Endothelial cell of umbilical vein (primary cell): ENCODE data around the gene ARPC5L. TPM values are rescaled to one million over a fixed set of nuclear protein-coding genes. Genes with fewer than 3 reads are reported as not detected.

Experiments
- BruUV-seq: library from RNA; stranded (reverse); fragments of 400-500 nt; replicated peaks from 2 replicates; lab custom pipeline; 2021; lab: Mats Ljungman, UMichigan
- CTCF ChIA-PET: fragments of 300-600, 350-600 bp; sonication (Branson Sonifier 250); formaldehyde crosslinking; loops from one replicate; lab custom pipeline; 2021; ENCODE audit warnings: antibody characterized with exemption, inconsistent platforms; lab: Charles Lee
- POLR2A ChIA-PET: fragments of 300-600, 350-600 bp; sonication (Branson Sonifier 250); formaldehyde crosslinking; loops from one replicate; lab custom pipeline; 2021; ENCODE audit warnings: antibody characterized with exemption, inconsistent platforms; lab: Charles Lee
- DNase-seq: peaks from one replicate; pipeline ENCODE4 v3.0.0-alpha.2; 2011; ENCODE audit warnings: low read depth, low spot score
- FAIRE-seq: peaks from 2 replicates; lab custom pipeline; 2011; peaks lifted over from hg19 to GRCh38; lab: Jason Lieb, UNC
- H2AFZ ChIP-seq: 2 replicates; pipeline ENCODE4 v1.6.0; 2012; ENCODE audit warnings: low read depth, low read length, control low read depth, inconsistent platforms
- H3K27ac ChIP-seq: 2 replicates; pipeline ENCODE4 v1.5.1; 2011; ENCODE audit warnings: low read depth, mild to moderate bottlenecking, control low read depth, low read length, moderate library complexity; ENCODE audit not compliant: insufficient read depth
- H3K27me3 ChIP-seq, 2 experiments: 2 replicates each; pipeline versions ENCODE4 v1.6.0 to v1.6.1; 2011; ENCODE audit warnings: low read length in 2 of 2, mixed read lengths in 1 of 2; ENCODE audit not compliant: control insufficient read depth in 2 of 2, insufficient read depth in 2 of 2
- H3K36me3 ChIP-seq, 2 experiments: 2 replicates in 1 of 2; 3 replicates in 1 of 2; pipeline ENCODE4 v1.5.1; 2011; ENCODE audit warnings: low read length in 2 of 2, mild to moderate bottlenecking in 1 of 2, moderate library complexity in 1 of 2; ENCODE audit not compliant: control insufficient read depth in 2 of 2, insufficient read depth in 2 of 2; ENCODE audit errors: extremely low read depth in 1 of 2
- H3K4me1 ChIP-seq: 3 replicates; pipeline ENCODE4 v1.5.1; 2011; ENCODE audit warnings: mild to moderate bottlenecking, low read length; ENCODE audit not compliant: control insufficient read depth, insufficient read depth; ENCODE audit errors: extremely low read depth
- H3K4me2 ChIP-seq: 2 replicates; pipeline ENCODE4 v1.6.1; 2011; ENCODE audit warnings: low read length, control low read depth, mixed read lengths; ENCODE audit not compliant: insufficient read depth
- H3K4me3 ChIP-seq, 3 experiments: fragments of 200-600 bp in 1 of 3; sonication (generic), shearing (Covaris generic) in 1 of 3; replicated peaks in 1 of 3; 2 replicates each; pipeline ENCODE4 v1.5.1; 2011 to 2016; ENCODE audit warnings: control low read depth in 3 of 3, low read length in 3 of 3, mild to moderate bottlenecking in 2 of 3, inconsistent platforms in 1 of 3, low read depth in 1 of 3, moderate library complexity in 1 of 3; ENCODE audit not compliant: insufficient read depth in 1 of 3
- H3K79me2 ChIP-seq: 2 replicates; pipeline ENCODE4 v1.6.0; 2012; ENCODE audit warnings: low read length, inconsistent platforms; ENCODE audit not compliant: control insufficient read depth, insufficient read depth
- H3K9ac ChIP-seq: replicated peaks from 2 replicates; pipeline ENCODE3; 2011; ENCODE audit warnings: low read length, control low read depth; ENCODE audit not compliant: insufficient read depth; ENCODE audit errors: extremely low read depth
- H3K9me1 ChIP-seq: replicated peaks from 3 replicates; pipeline ENCODE4 v1.6.0; 2011; ENCODE audit warnings: mild to moderate bottlenecking, low read length; ENCODE audit not compliant: control insufficient read depth, insufficient read depth; ENCODE audit errors: extremely low read depth
- H3K9me3 ChIP-seq: replicated peaks from 2 replicates; pipeline ENCODE4 v1.5.1; 2012; ENCODE audit warnings: low read length, inconsistent platforms; ENCODE audit not compliant: control insufficient read depth, insufficient read depth
- H4K20me1 ChIP-seq: replicated peaks from 2 replicates; pipeline ENCODE3; 2011; ENCODE audit warnings: mild to moderate bottlenecking, low read length; ENCODE audit not compliant: control insufficient read depth, insufficient read depth; ENCODE audit errors: extremely low read depth
- CTCF ChIP-seq, 2 donors: IDR thresholded peaks; 1 replicate in 1 of 2; 2 replicates in 1 of 2; pipeline ENCODE4 v1.5.1; 2011; ENCODE audit warnings: low read length in 2 of 2, mild to moderate bottlenecking in 2 of 2, moderate library complexity in 2 of 2, control low read depth in 1 of 2, inconsistent platforms in 1 of 2, low read depth in 1 of 2; ENCODE audit not compliant: insufficient read depth in 1 of 2; ENCODE audit errors: extremely low read depth in 1 of 2
- FOS ChIP-seq: IDR thresholded peaks from 2 replicates; pipeline ENCODE4 v1.6.1; 2011; ENCODE audit warnings: mild to moderate bottlenecking, low read length, moderate library complexity, borderline replicate concordance; ENCODE audit not compliant: insufficient read depth
- GATA2 ChIP-seq: IDR thresholded peaks from 2 replicates; pipeline ENCODE4 v1.7.0; 2011; ENCODE audit warnings: low read depth, mild to moderate bottlenecking, moderate library complexity, mixed read lengths, low read length; ENCODE audit not compliant: insufficient read length, insufficient read depth
- JUN ChIP-seq: IDR thresholded peaks from 2 replicates; pipeline ENCODE4 v1.6.1; 2011; ENCODE audit warnings: borderline replicate concordance, low read depth; ENCODE audit not compliant: insufficient read length, insufficient read depth
- MYC ChIP-seq: IDR thresholded peaks from one replicate; pipeline ENCODE4 v1.6.1; 2011; ENCODE audit warnings: mild to moderate bottlenecking, low read depth, low read length
- POLR2A ChIP-seq: IDR thresholded peaks from 2 replicates; pipeline ENCODE4 v1.6.1; 2012; ENCODE audit warnings: low read depth, mild to moderate bottlenecking, control low read depth, low read length
- POLR2AphosphoS5 ChIP-seq: IDR thresholded peaks from 2 replicates; pipeline ENCODE4 v1.6.1; 2012; ENCODE audit warnings: low read depth, mild to moderate bottlenecking, control low read depth, low read length, moderate library complexity; ENCODE audit not compliant: insufficient read depth
- dilution Hi-C: fragments of 300-500 bp; cut with MboI; formaldehyde crosslinking; loops from one replicate; pipeline ENCODE4 v1.15.0; 2019; ENCODE audit warnings: low sequenced_read_pairs; ENCODE audit not compliant: extremely low pct_ligation_motif_present
- intact Hi-C: fragments of 100-400 bp; cut with micrococcal nuclease; formaldehyde crosslinking; loops from one replicate; pipeline ENCODE4 v1.10.0; 2022
- polyA plus RNA-seq, 4 experiments: library from polyadenylated mRNA; depleted of rRNA in 3 of 4; stranded (reverse) in 3 of 4; unstranded in 1 of 4; fragments of >200 nt; gene quantifications; 2 replicates each; pipeline versions ENCODE4 v1.2.1 to v1.2.3, GENCODE V29; 2011 to 2012; ENCODE audit warnings: missing spikeins in 1 of 4
- total RNA-seq: library from RNA; stranded (reverse); gene quantifications from 2 replicates; pipeline ENCODE4 v1.2.3, GENCODE V29; 2021

The ARPC5L gene
- total and polyA plus RNA-seq, 2 donors (not counting 3 experiments of a cell fraction or from before 2014, with no cell fraction given), result 60.7 to 68.1 TPM

DNA sequence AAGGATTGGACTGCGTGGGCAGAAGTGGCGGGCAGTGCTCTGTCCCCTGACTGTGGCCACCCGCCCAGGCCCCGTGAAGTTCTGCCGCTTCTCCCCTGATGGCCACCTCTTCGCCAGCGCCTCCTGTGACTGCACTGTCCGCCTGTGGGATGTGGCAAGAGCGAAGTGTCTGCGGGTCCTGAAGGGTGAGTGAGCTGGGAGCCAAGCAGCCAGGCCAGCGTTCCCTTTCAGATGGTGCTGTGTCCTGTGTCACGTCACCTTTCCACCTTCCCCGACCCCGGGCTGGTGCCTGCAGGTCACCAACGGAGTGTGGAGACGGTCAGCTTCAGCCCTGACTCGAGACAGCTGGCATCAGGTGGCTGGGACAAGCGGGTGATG, 6.4 kb upstream of the ARPC5L start:
- intact Hi-C loops, result no loop called here

More for the DNA sequence above, 6.4 kb upstream of the ARPC5L start:
- no peak overlapping the region for H3K9ac ChIP-seq
- peaks cover 17% of the 10 kb centered on the region for H3K4me1 ChIP-seq
- no peak overlapping the region for H2AFZ ChIP-seq
- H3K4me2 ChIP-seq, result no peak overlapping the region
- BruUV-seq, result no TSS peak
- dilution Hi-C loops, result no loop called here
- DNase-seq (no peak), FAIRE-seq (no peak)
- no peak for TF ChIP-seq FOS
- TF ChIP-seq JUN, result no peak
- TF ChIP-seq CTCF (IDR thresholded peaks at IDR 0.05; ENCODE audit: extremely low read depth in 1 of 2, insufficient read depth in 1 of 2, low read depth in 1 of 2, low read length in 2 of 2), result no peak
- TF ChIP-seq MYC, result no peak
- TF ChIP-seq POLR2AphosphoS5, result no peak
- TF ChIP-seq GATA2, result no peak
- TF ChIP-seq POLR2A, result no peak
- peaks cover 6% of the 10 kb centered on the region for H4K20me1 ChIP-seq
- ChIA-PET POLR2A (interaction anchor here (1.6 kb wide), 1 partner anchor 81 kb away, joined by 6 read pairs; no protein-coding TSS in a partner anchor), CTCF (interaction anchor here (0.6 to 15.1 kb wide), 9 partner anchors 11 to 383 kb away, joined by 3 to 967 read pairs (median 5); partner anchors contain the start of genes NR6A1 and OLFML2A)
- no peaks in the 10 kb centered on the region for H3K27me3 ChIP-seq
- H3K36me3 ChIP-seq, result peaks cover 17 to 39% of the 10 kb centered on the region in 2 experiments
- peaks cover 22% of the 10 kb centered on the region for H3K79me2 ChIP-seq
- no peaks in the 10 kb centered on the region for H3K9me1 ChIP-seq
- H3K27ac ChIP-seq, result no peak overlapping the region
- H3K9me3 ChIP-seq, result no peaks in the 10 kb centered on the region
- H3K4me3 ChIP-seq, result no peak overlapping the region
